H1 (cell line): ENCODE data around the gene TMEM232. TPM values are rescaled to one million over a fixed set of nuclear protein-coding genes. Genes with fewer than 3 reads are reported as not detected.

Experiments
- CTCF ChIA-PET: fragments of 300-600 bp; sonication (Branson Sonifier 250); formaldehyde crosslinking; loops from one replicate; lab custom pipeline; 2021; ENCODE audit not compliant: partially characterized antibody; lab: Charles Lee
- POLR2A ChIA-PET: fragments of 300-600 bp; sonication (Branson Sonifier 250); formaldehyde crosslinking; loops from one replicate; lab custom pipeline; 2021; ENCODE audit warnings: inconsistent platforms; ENCODE audit not compliant: partially characterized antibody; lab: Charles Lee
- DNase-seq, 2 experiments: peaks; one replicate each; pipeline versions ENCODE4 v3.0.0 to v3.0.0-alpha.2; 2010 to 2022; ENCODE audit warnings: low spot score in 2 of 2, low read depth in 1 of 2, mixed read lengths in 1 of 2
- FAIRE-seq: peaks from 2 replicates; lab custom pipeline; 2011; peaks lifted over from hg19 to GRCh38; lab: Jason Lieb, UNC
- H2AFZ ChIP-seq: 2 replicates; pipeline ENCODE4 v1.8.1; 2012; ENCODE audit warnings: low read length, inconsistent platforms
- H2AK5ac ChIP-seq: 2 replicates; pipeline ENCODE4 v1.6.1; 2013; ENCODE audit warnings: low read depth, low read length
- H2BK120ac ChIP-seq: replicated peaks from 2 replicates; pipeline ENCODE3; 2013; ENCODE audit warnings: low read depth, low read length, inconsistent platforms
- H2BK12ac ChIP-seq: 2 replicates; pipeline ENCODE4 v1.6.1; 2013; ENCODE audit warnings: low read depth, low read length
- H2BK15ac ChIP-seq: 2 replicates; pipeline ENCODE4 v1.6.1; 2013; ENCODE audit warnings: low read length
- H2BK20ac ChIP-seq: 2 replicates; pipeline ENCODE4 v1.6.1; 2013; ENCODE audit warnings: low read length
- H2BK5ac ChIP-seq: 2 replicates; pipeline ENCODE4 v1.6.1; 2013; ENCODE audit warnings: low read depth, low read length
- H3K14ac ChIP-seq: 2 replicates; pipeline ENCODE4 v1.6.1; 2013; ENCODE audit warnings: inconsistent platforms; ENCODE audit not compliant: insufficient read length
- H3K18ac ChIP-seq: 2 replicates; pipeline ENCODE4 v1.6.1; 2013; ENCODE audit warnings: low read length; ENCODE audit errors: extremely low read depth
- H3K23ac ChIP-seq: 2 replicates; pipeline ENCODE4 v1.6.1; 2013; ENCODE audit warnings: inconsistent platforms; ENCODE audit not compliant: insufficient read length
- H3K23me2 ChIP-seq: 2 replicates; pipeline ENCODE4 v1.6.1; 2013; ENCODE audit warnings: low read depth, low read length
- H3K27ac ChIP-seq: 2 replicates; pipeline ENCODE4 v1.6.1; 2011; ENCODE audit warnings: low read depth, low read length, inconsistent platforms
- H3K27me3 ChIP-seq, 4 experiments: replicated peaks in 1 of 4; 1 replicate in 1 of 4; 2 replicates in 3 of 4; pipeline versions ENCODE4 v1.6.1 to v1.8.1; 2011 to 2013; ENCODE audit warnings: low read length in 3 of 4, mild to moderate bottlenecking in 3 of 4, inconsistent platforms in 2 of 4, mixed read lengths in 2 of 4, moderate library complexity in 1 of 4; ENCODE audit not compliant: control insufficient read depth in 3 of 4, insufficient read depth in 3 of 4; ENCODE audit errors: extremely low read depth in 1 of 4
- H3K36me3 ChIP-seq, 4 experiments: 2 replicates each; pipeline versions ENCODE4 v1.6.1 to v1.8.1; 2011 to 2013; ENCODE audit warnings: mild to moderate bottlenecking in 4 of 4, low read length in 3 of 4, moderate library complexity in 2 of 4, control low read depth in 1 of 4, inconsistent platforms in 1 of 4; ENCODE audit not compliant: insufficient read depth in 4 of 4, control insufficient read depth in 2 of 4
- H3K4ac ChIP-seq: replicated peaks from 2 replicates; pipeline ENCODE3; 2013; ENCODE audit warnings: low read length, low read depth, mixed read lengths, inconsistent platforms; ENCODE audit not compliant: insufficient read length
- H3K4me1 ChIP-seq, 4 experiments: replicated peaks in 1 of 4; 1 replicate in 1 of 4; 2 replicates in 3 of 4; pipeline versions ENCODE4 v1.6.1 to v1.8.1; 2011 to 2013; ENCODE audit warnings: low read length in 3 of 4, inconsistent platforms in 2 of 4, mixed read lengths in 1 of 4; ENCODE audit not compliant: insufficient read depth in 4 of 4, control insufficient read depth in 3 of 4
- H3K4me2 ChIP-seq, 2 experiments: 2 replicates each; pipeline versions ENCODE4 v1.6.1 to v1.8.1; 2011 to 2013; ENCODE audit warnings: low read depth in 2 of 2, low read length in 2 of 2, control low read depth in 1 of 2, inconsistent platforms in 1 of 2, mild to moderate bottlenecking in 1 of 2; ENCODE audit not compliant: insufficient read depth in 1 of 2
- H3K4me3 ChIP-seq, 4 experiments: fragments of 200-600, 300-600 bp in 1 of 4; sonication (generic), shearing (Covaris generic), sonication (Bioruptor Twin) in 1 of 4; 2 replicates each; pipeline versions ENCODE4 v1.5.1 to v1.8.1; 2011 to 2016; ENCODE audit warnings: low read length in 4 of 4, low read depth in 3 of 4, control low read depth in 2 of 4, inconsistent platforms in 2 of 4, mild to moderate bottlenecking in 2 of 4, mixed read lengths in 1 of 4, moderate library complexity in 1 of 4; ENCODE audit not compliant: insufficient read depth in 2 of 4; ENCODE audit errors: extremely low read depth in 1 of 4
- H3K56ac ChIP-seq: replicated peaks from 2 replicates; pipeline ENCODE3; 2013; ENCODE audit warnings: low read depth, mild to moderate bottlenecking, mixed read lengths, low read length, inconsistent platforms; ENCODE audit not compliant: insufficient read length
- H3K79me1 ChIP-seq: 2 replicates; pipeline ENCODE4 v1.6.1; 2013; ENCODE audit warnings: low read depth, low read length, control low read depth
- H3K79me2 ChIP-seq, 2 experiments: 2 replicates each; pipeline versions ENCODE4 v1.6.1 to v1.8.1; 2012 to 2013; ENCODE audit warnings: low read length in 2 of 2, mild to moderate bottlenecking in 2 of 2, inconsistent platforms in 1 of 2; ENCODE audit not compliant: insufficient read depth in 2 of 2, control insufficient read depth in 1 of 2
- H3K9ac ChIP-seq, 4 experiments: replicated peaks in 1 of 4; 1 replicate in 1 of 4; 2 replicates in 3 of 4; pipeline versions ENCODE4 v1.6.1 to v1.8.1; 2011 to 2013; ENCODE audit warnings: low read depth in 3 of 4, low read length in 3 of 4, control low read depth in 2 of 4, mild to moderate bottlenecking in 2 of 4, moderate library complexity in 2 of 4, inconsistent platforms in 1 of 4; ENCODE audit errors: extremely low read depth in 1 of 4
- H3K9me3 ChIP-seq, 2 experiments: 2 replicates each; pipeline versions ENCODE4 v1.6.1 to v1.8.1; 2012 to 2013; ENCODE audit warnings: mild to moderate bottlenecking in 2 of 2, moderate library complexity in 2 of 2, control low read depth in 1 of 2, inconsistent platforms in 1 of 2, low read depth in 1 of 2, low read length in 1 of 2, mixed read lengths in 1 of 2; ENCODE audit not compliant: insufficient read depth in 2 of 2
- H4K20me1 ChIP-seq, 2 experiments: replicated peaks in 1 of 2; 2 replicates each; pipeline versions ENCODE3 to v1.8.1; 2011 to 2013; ENCODE audit warnings: inconsistent platforms in 2 of 2, low read length in 2 of 2, mild to moderate bottlenecking in 1 of 2; ENCODE audit not compliant: insufficient read depth in 2 of 2, control insufficient read depth in 1 of 2
- H4K5ac ChIP-seq: 2 replicates; pipeline ENCODE4 v1.6.1; 2013; ENCODE audit warnings: low read length, low read depth, mixed read lengths, inconsistent platforms; ENCODE audit not compliant: insufficient read length
- H4K8ac ChIP-seq: 2 replicates; pipeline ENCODE4 v1.8.0; 2013; ENCODE audit warnings: mild to moderate bottlenecking, moderate library complexity, low read length, inconsistent platforms; ENCODE audit not compliant: insufficient read depth; ENCODE audit errors: extremely low read depth
- H4K91ac ChIP-seq: replicated peaks from 2 replicates; pipeline ENCODE3; 2013; ENCODE audit warnings: low read length, mixed read lengths, inconsistent platforms; ENCODE audit not compliant: insufficient read length
- ASH2L ChIP-seq: fragments of 200-600, 300-600 bp; sonication (generic); IDR thresholded peaks from one replicate; pipeline ENCODE4 v1.7.1; 2017; ENCODE audit warnings: low read length
- BCL11A ChIP-seq, 2 experiments: IDR thresholded peaks; one replicate each; pipeline ENCODE4 v1.6.1; 2011; ENCODE audit warnings: low read depth in 2 of 2, low read length in 2 of 2, mild to moderate bottlenecking in 2 of 2
- CTCF ChIP-seq, 3 experiments: IDR thresholded peaks; 1 replicate in 2 of 3; 2 replicates in 1 of 3; pipeline versions ENCODE4 v1.5.1 to v1.6.1; 2011; ENCODE audit warnings: low read length in 3 of 3, mild to moderate bottlenecking in 3 of 3, inconsistent platforms in 2 of 3, low read depth in 1 of 3, moderate library complexity in 1 of 3; ENCODE audit not compliant: insufficient read depth in 1 of 3; ENCODE audit errors: control extremely low read depth in 1 of 3
- EP300 ChIP-seq, 2 experiments: IDR thresholded peaks; 1 replicate in 1 of 2; 2 replicates in 1 of 2; pipeline ENCODE4 v1.6.1; 2011 to 2012; ENCODE audit warnings: low read depth in 2 of 2, low read length in 2 of 2, mild to moderate bottlenecking in 2 of 2, borderline replicate concordance in 1 of 2, inconsistent platforms in 1 of 2, moderate library complexity in 1 of 2
- KDM1A ChIP-seq: fragments of 200-600, 300-600 bp; sonication (generic); IDR thresholded peaks from 2 replicates; pipeline ENCODE4 v1.7.1; 2016; ENCODE audit warnings: mild to moderate bottlenecking, low read length, borderline replicate concordance
- POLR2A ChIP-seq, 2 experiments: IDR thresholded peaks; 1 replicate in 1 of 2; 2 replicates in 1 of 2; pipeline ENCODE4 v1.6.1; 2011; ENCODE audit warnings: low read depth in 2 of 2, low read length in 2 of 2, mild to moderate bottlenecking in 2 of 2; ENCODE audit errors: control extremely low read depth in 1 of 2
- SIX5 ChIP-seq: IDR thresholded peaks from 2 replicates; pipeline ENCODE4 v1.6.1; 2011; ENCODE audit warnings: mild to moderate bottlenecking, low read depth, low read length
- SRF ChIP-seq: IDR thresholded peaks from 2 replicates; pipeline ENCODE4 v1.6.1; 2011; ENCODE audit warnings: mild to moderate bottlenecking, low read depth, low read length, moderate library complexity
- USF2 ChIP-seq: IDR thresholded peaks from 2 replicates; pipeline ENCODE4 v1.6.1; 2011; ENCODE audit warnings: low read length, improper control_type of control experiment
- WGBS, 2 experiments: shearing (Covaris generic) in 1 of 2; methylation state at CpG; one replicate each; pipeline versions ENCODE4 v1.1.6 to v1.1.7; 2013 to 2015; ENCODE audit warnings: low lambda C conversion rate in 2 of 2, mixed read lengths in 2 of 2, inconsistent platforms in 1 of 2, low coverage in 1 of 2, missing lambda C conversion rate in 1 of 2; ENCODE audit not compliant: insufficient replicate concordance in 2 of 2, insufficient coverage in 1 of 2, insufficient read length in 1 of 2; ENCODE audit errors: extremely low coverage in 1 of 2, missing lambda C conversion rate in 1 of 2; 5-methylcytosine and 5-hydroxymethylcytosine counted together
- polyA plus RNA-seq, 7 experiments: library from polyadenylated mRNA; depleted of rRNA in 3 of 7; stranded (reverse) in 5 of 7; unstranded in 2 of 7; fragments of >200 nt in 5 of 7; fragments of 200-250 nt in 2 of 7; gene quantifications; 1 replicate in 5 of 7; 2 replicates in 1 of 7; 4 replicates in 1 of 7; pipeline versions ENCODE4 v1.2.1 to v1.2.3, GENCODE V29; 2011 to 2013; ENCODE audit warnings: missing spikeins in 2 of 7, mixed read lengths in 2 of 7
- total RNA-seq: library from RNA; stranded (reverse); fragmentation: NEBNext Ultra II Directional; extraction: Animal tissue kit (Norgen Biotek cat#: 25700); gene quantifications from 2 replicates; pipeline ENCODE4 v1.2.1, GENCODE V29; 2021
- TF ChIP-seq, protein P1 (sequence below): IDR thresholded peaks from 2 replicates; pipeline ENCODE4 v1.6.1; 2011; ENCODE audit warnings: low read depth, mild to moderate bottlenecking, low read length; ENCODE audit not compliant: insufficient read depth

The TMEM232 gene
- total and polyA plus RNA-seq, 2 of the 8 experiments (the other 6 are each of a cell fraction or from before 2014, with no cell fraction given): 0.38 to 1.3 TPM

DNA sequence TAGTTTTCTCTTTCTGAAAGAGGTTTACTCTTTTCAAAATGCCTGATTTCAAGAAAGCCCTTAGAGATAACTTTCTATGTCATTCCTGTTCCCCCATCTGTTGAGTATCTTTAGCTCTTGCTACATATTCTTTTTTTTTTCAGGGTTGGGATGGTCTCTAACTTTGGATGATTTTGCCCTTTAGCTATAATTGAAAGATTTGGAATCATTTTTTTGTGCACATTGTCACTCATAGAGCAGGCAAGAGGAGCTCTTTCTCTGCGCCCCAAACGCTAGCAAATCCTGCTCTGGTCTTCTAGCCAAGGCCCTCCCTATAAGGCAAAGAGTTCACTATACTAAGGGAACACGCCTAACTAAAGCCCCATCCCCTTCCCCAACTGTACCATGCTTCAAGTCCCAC lies 316.9 kb downstream of the TMEM232 start:
- Histone ChIP-seq H3K18ac (no peak overlapping the region), H3K4ac (no peak overlapping the region), H3K56ac (no peak overlapping the region), H3K14ac (no peak overlapping the region), H3K79me2 (no peaks in the 10 kb centered on the region), H3K27ac (no peak overlapping the region), H3K36me3 (no peaks in the 10 kb centered on the region), H2BK12ac (no peak overlapping the region), H2BK20ac (no peak overlapping the region), H3K4me2 (no peak overlapping the region), H4K91ac (no peak overlapping the region), H3K4me1 (no peaks in the 10 kb centered on the region), H2BK15ac (no peak overlapping the region), H4K20me1 (no peaks in the 10 kb centered on the region), H2BK120ac (no peak overlapping the region), H3K23me2 (no peaks in the 10 kb centered on the region), H4K8ac (no peak overlapping the region), H3K27me3 (no peaks in the 10 kb centered on the region), H3K4me3 (no peak overlapping the region), H3K23ac (no peak overlapping the region), H4K5ac (no peak overlapping the region), H2BK5ac (no peak overlapping the region), H2AFZ (no peak overlapping the region), H3K79me1 (no peaks in the 10 kb centered on the region), H2AK5ac (no peak overlapping the region), H3K9me3 (no peaks in the 10 kb centered on the region), H3K9ac (no peak overlapping the region)
- CTCF ChIA-PET: interaction anchor here (0.6 to 0.9 kb wide), 4 partner anchors 9 to 420 kb away, joined by 3 to 5 read pairs (median 3); no protein-coding TSS in a partner anchor
- FAIRE-seq (no peak), DNase-seq (no peak)
- WGBS, 2 experiments: 97% methylated on average over 3 of the region's 3 CpGs; no CpG with 5 or more reads in 1 of the 2 experiments
- POLR2A ChIA-PET: interaction anchor here (0.6 to 1.0 kb wide), 2 partner anchors 11 to 106 kb away, joined by 3 read pairs; no protein-coding TSS in a partner anchor
- TF ChIP-seq EP300 (IDR thresholded peaks at IDR 0.05; ENCODE audit: borderline replicate concordance in 1 of 2, low read depth in 2 of 2, low read length in 2 of 2) (no peak), BCL11A (IDR thresholded peaks at IDR 0.05; ENCODE audit: low read depth in 2 of 2, low read length in 2 of 2) (no peak), USF2 (no peak), SIX5 (no peak), POLR2A (IDR thresholded peaks at IDR 0.05; ENCODE audit: control extremely low read depth in 1 of 2, low read depth in 2 of 2, low read length in 2 of 2) (no peak), CTCF (IDR thresholded peaks at IDR 0.05; ENCODE audit: control extremely low read depth in 1 of 3, insufficient read depth in 1 of 3, low read depth in 1 of 3, low read length in 3 of 3) (no peak), KDM1A (no peak), SRF (no peak), ASH2L (no peak)
- TF ChIP-seq, protein P1, sequence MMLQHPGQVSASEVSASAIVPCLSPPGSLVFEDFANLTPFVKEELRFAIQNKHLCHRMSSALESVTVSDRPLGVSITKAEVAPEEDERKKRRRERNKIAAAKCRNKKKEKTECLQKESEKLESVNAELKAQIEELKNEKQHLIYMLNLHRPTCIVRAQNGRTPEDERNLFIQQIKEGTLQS: no peak
